ENCODE data around the gene CAMK4.
"Not testable (repeated sequence)": the region's sequence is repeated elsewhere in the genome, so short reads cannot be mapped to it uniquely, and the experiment has no call there.

CAMK4 gene

GRCh38 chr5:111229871-111230810 is 6.0 kb downstream of the CAMK4 start:
- no peak for DNase-seq

- DNase-seq: no peak
Measured at GRCh38 chr5:111231119-111231518, 6.9 kb downstream of the CAMK4 start.

- no peak for DNase-seq
Measured at GRCh38 chr5:111232311-111233051, 8.3 kb downstream of the CAMK4 start.

- no peak for DNase-seq
Measured at GRCh38 chr5:111233052-111233374, 8.8 kb downstream of the CAMK4 start.

GRCh38 chr5:111234125-111234524 is 9.9 kb downstream of the CAMK4 start:
- DNase-seq: no peak

GRCh38 chr5:111235635-111236034 is 11.5 kb downstream of the CAMK4 start:
- DNase-seq: no peak

- DNase-seq: no peak
Measured at GRCh38 chr5:111236348-111236747, 12.2 kb downstream of the CAMK4 start.

GRCh38 chr5:111236995-111237394 is 12.8 kb downstream of the CAMK4 start:
- DNase-seq: no peak

- DNase-seq: no peak
Measured at GRCh38 chr5:111237470-111237869, 13.3 kb downstream of the CAMK4 start.

- no peak for DNase-seq
Measured at GRCh38 chr5:111238431-111239225, 14.4 kb downstream of the CAMK4 start.

- no peak for DNase-seq
Measured at GRCh38 chr5:111241696-111242095, 17.5 kb downstream of the CAMK4 start.

GRCh38 chr5:111242606-111243005 is 18.4 kb downstream of the CAMK4 start:
- no peak for DNase-seq

- DNase-seq: no peak
Measured at GRCh38 chr5:111243318-111243717, 19.1 kb downstream of the CAMK4 start.

GRCh38 chr5:111245654-111246053 is 21.5 kb downstream of the CAMK4 start:
- DNase-seq: no peak

- DNase-seq: no peak
Measured at GRCh38 chr5:111246459-111246858, 22.3 kb downstream of the CAMK4 start.

GRCh38 chr5:111248571-111248970 is 24.4 kb downstream of the CAMK4 start:
- no peak for DNase-seq

- DNase-seq: no peak
Measured at GRCh38 chr5:111251921-111252320, 27.7 kb downstream of the CAMK4 start.

- DNase-seq: no peak
Measured at GRCh38 chr5:111252799-111253545, 28.8 kb downstream of the CAMK4 start.

GRCh38 chr5:111254613-111255012 is 30.4 kb downstream of the CAMK4 start:
- DNase-seq: no peak

- no peak for DNase-seq
Measured at GRCh38 chr5:111255169-111255568, 31.0 kb downstream of the CAMK4 start.

GRCh38 chr5:111256128-111256527 is 31.9 kb downstream of the CAMK4 start:
- no peak for DNase-seq

GRCh38 chr5:111257610-111258009 is 33.4 kb downstream of the CAMK4 start:
- DNase-seq: not testable (repeated sequence)

GRCh38 chr5:111259636-111260035 is 35.5 kb downstream of the CAMK4 start:
- DNase-seq: no peak

All from NCI-H748 treated with DMSO at 0.1 percent for 48 hours (cell line).